Transverse colon (tissue), 4 donors: ENCODE data around the gene DNAJB5. TPM values are rescaled to one million over a fixed set of nuclear protein-coding genes. Genes with fewer than 3 reads are reported as not detected.

ENCODE experiments used
- DNase-seq: peaks from one replicate; pipeline ENCODE4 v3.0.0-alpha.2; 2019
- H3K27ac ChIP-seq, 4 donors: fragments of 200-600 bp; sonication (generic); 2 replicates each; pipeline ENCODE4 v1.5.1; 2016 to 2018; ENCODE audit warnings: inconsistent platforms in 4 of 4
- H3K27me3 ChIP-seq: fragments of 200-600 bp; sonication (generic); 2 replicates; pipeline ENCODE4 v1.5.1; 2017; ENCODE audit warnings: inconsistent platforms
- H3K36me3 ChIP-seq, 4 donors: fragments of 200-600 bp; sonication (generic); 2 replicates each; pipeline ENCODE4 v1.5.1; 2017 to 2019; ENCODE audit warnings: inconsistent platforms in 4 of 4
- H3K4me1 ChIP-seq, 4 donors: fragments of 200-600 bp; sonication (generic); 2 replicates each; pipeline ENCODE4 v1.5.1; 2017 to 2020; ENCODE audit warnings: inconsistent platforms in 4 of 4
- H3K4me3 ChIP-seq, 4 donors: fragments of 200-600 bp; sonication (generic); 1 replicate in 1 of 4; 2 replicates in 3 of 4; pipeline versions ENCODE4 v1.5.1 to v1.6.1; 2017 to 2019; ENCODE audit warnings: inconsistent platforms in 4 of 4
- H3K9me3 ChIP-seq, 2 donors: fragments of 200-600 bp; sonication (generic); 2 replicates each; pipeline ENCODE4 v1.5.1; 2017 to 2019; ENCODE audit warnings: inconsistent platforms in 2 of 2
- CTCF ChIP-seq, 5 experiments: fragments of 200-600 bp in 3 of 5; fragments of 450-650 bp in 2 of 5; sonication (generic) in 3 of 5; IDR thresholded peaks; 1 replicate in 2 of 5; 2 replicates in 3 of 5; pipeline ENCODE4 v1.5.1; 2016 to 2017; ENCODE audit warnings: antibody characterized with exemption in 5 of 5, inconsistent platforms in 3 of 5, mild to moderate bottlenecking in 2 of 5, moderate library complexity in 1 of 5
- EP300 ChIP-seq: sonication (generic); formaldehyde crosslinking; IDR thresholded peaks from one replicate; pipeline ENCODE4 v1.6.1; 2017; ENCODE audit warnings: antibody characterized with exemption, low read depth
- POLR2A ChIP-seq: fragments of 450-650 bp; IDR thresholded peaks from one replicate; pipeline ENCODE4 v1.6.1; 2016; ENCODE audit warnings: antibody characterized with exemption, mild to moderate bottlenecking, moderate library complexity
- POLR2AphosphoS5 ChIP-seq, 3 donors: sonication (generic); formaldehyde crosslinking; IDR thresholded peaks; one replicate each; pipeline ENCODE4 v1.6.1; 2016; ENCODE audit warnings: antibody characterized with exemption in 3 of 3
- WGBS, 2 donors: methylation state at CpG; one replicate each; pipeline ENCODE4 v1.1.5; 2018; ENCODE audit warnings: low coverage in 1 of 2; 5-methylcytosine and 5-hydroxymethylcytosine counted together
- in situ Hi-C, 4 donors: fragments of 200-750 bp; cut with MboI; loops; one replicate each; pipeline versions ENCODE4 v1.15.0 to v1.15.1; 2017; ENCODE audit warnings: low sequenced_read_pairs in 3 of 4, low pct_ligation_motif_present in 1 of 4, low pct_unique_long_range_greater_than_20kb in 1 of 4
- intact Hi-C: fragments of 100-400 bp; cut with DNase I; formaldehyde crosslinking; loops from one replicate; pipeline ENCODE4 v1.15.1; 2023; ENCODE audit warnings: low total_unique reads
- total RNA-seq, 4 donors: library from RNA; depleted of rRNA; stranded (reverse); fragments of >200 nt; gene quantifications; one replicate each; pipeline ENCODE4 v1.1.0, GENCODE V29; 2016

The DNAJB5 gene
- total RNA-seq, 4 donors from 2014 or later, result 4.1 to 22.5 (median 10.2) TPM

DNA sequence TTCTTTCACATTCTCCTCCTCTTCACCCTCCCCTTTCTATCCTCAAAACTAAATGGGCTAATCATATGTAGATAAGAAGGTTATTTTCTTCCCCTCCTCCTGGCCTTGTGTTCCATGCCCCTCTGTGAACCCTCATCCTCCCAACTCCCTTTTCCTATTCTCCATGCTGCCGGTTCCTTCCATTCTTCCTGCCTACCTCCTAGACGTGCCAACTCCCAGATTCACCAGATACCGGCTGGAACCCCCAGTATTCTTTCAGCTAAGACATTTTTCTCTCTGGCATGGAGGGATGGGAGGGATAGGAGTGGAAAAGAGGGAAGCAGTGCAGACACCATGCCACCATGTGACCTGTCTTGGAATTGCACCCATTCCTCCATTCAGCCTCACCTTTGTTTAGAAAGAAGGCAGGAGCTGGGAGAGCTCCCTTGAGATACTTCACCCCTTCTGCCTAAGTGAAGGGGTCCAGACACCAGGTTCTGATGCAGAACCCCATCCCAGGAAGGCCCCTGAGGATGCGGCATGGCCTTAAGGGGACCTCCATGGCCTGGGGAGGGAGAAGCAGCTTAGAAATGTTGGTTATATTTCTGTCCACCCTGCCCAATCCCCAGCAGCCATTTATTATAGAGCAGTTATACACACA is 4.8 kb downstream of the DNAJB5 start:
- WGBS, 2 donors, result 24 to 38% methylated on average over 3 to 4 of the region's 4 CpGs
- no peaks in the 10 kb centered on the region for H3K9me3 ChIP-seq
- H3K27me3 ChIP-seq, result no peaks in the 10 kb centered on the region
- in situ Hi-C loops, result loop anchor here in 2 of 4 donors (25.0 kb wide), 2 partner anchors 107 to 693 kb away; partner anchors contain the start of gene TPM2 (in 1 of the 2)
- H3K4me1 ChIP-seq, result peaks cover 18 to 56% (median 41%) of the 10 kb centered on the region in 4 donors
- H3K36me3 ChIP-seq, result no peaks in the 10 kb centered on the region
- peak overlapping the region; percentile 90 to 96 (median 94) for H3K27ac ChIP-seq
- H3K4me3 ChIP-seq, result no peak overlapping the region
- intact Hi-C loops, result no loop called here
- no peak for TF ChIP-seq POLR2A
- no peak for TF ChIP-seq EP300
- peak; percentile 54 to 66 (median 60) for TF ChIP-seq CTCF (IDR thresholded peaks at IDR 0.05)
- peak; percentile 43 for DNase-seq

DNA sequence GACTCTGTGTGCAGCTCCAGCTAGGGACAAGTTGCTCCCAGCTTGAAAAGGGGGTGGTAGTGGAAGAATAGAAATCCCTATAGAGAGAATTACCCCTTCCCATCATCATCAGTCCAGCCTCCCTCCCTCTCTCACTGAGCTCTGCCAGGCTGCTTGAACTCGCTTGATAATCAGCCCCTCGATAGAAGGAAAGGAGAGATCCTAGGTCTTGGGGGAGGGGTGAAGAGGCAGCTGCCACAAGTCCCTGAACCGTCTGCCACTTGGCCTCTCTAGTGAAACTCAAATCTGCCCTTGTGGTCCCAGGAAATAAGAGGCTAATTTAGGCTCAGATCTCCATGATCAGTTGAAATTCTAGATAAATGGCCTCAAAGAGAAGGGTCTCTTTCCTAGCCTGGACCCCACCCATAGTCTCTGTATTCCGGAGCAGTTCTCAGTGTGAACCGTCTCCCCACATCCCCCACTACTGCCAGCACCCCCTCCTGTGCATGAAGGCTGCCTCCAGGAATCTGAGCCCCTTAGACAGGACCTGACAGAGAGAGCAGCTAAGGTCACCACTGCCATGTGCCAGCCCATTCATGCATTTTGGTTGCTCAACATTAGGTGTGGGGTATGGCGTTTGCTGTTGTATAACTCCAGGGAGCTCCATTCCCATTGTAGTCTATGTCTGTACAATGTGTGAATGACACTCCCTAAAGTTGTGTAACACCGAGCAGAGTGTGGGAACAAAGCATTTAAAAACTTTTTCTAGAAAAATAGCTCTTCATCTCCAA is 5.5 kb downstream of the DNAJB5 start:
- Histone ChIP-seq H3K9me3 (no peaks in the 10 kb centered on the region), H3K27ac (peak overlapping the region; percentile 90 to 96 (median 94)), H3K36me3 (no peaks in the 10 kb centered on the region), H3K4me3 (no peak overlapping the region), H3K27me3 (no peaks in the 10 kb centered on the region), H3K4me1 (peaks cover 18 to 56% (median 40%) of the 10 kb centered on the region in 4 donors)
- no peak for DNase-seq
- intact Hi-C loops (no loop called here), in situ Hi-C loops (loop anchor here in 2 of 4 donors (25.0 kb wide), 2 partner anchors 108 to 692 kb away; partner anchors contain the start of gene TPM2 (in 1 of the 2))
- TF ChIP-seq EP300 (no peak), POLR2A (no peak), POLR2AphosphoS5 (IDR thresholded peaks at IDR 0.05) (no peak), CTCF (IDR thresholded peaks at IDR 0.05) (no peak)
- 71 to 100% methylated on average over 1 to 7 of the region's 7 CpGs for WGBS, 2 donors

- intact Hi-C loops (no loop called here), in situ Hi-C loops (loop anchor here in 2 of 4 donors (25.0 kb wide), 2 partner anchors 108 to 692 kb away; partner anchors contain the start of gene TPM2 (in 1 of the 2))
- no peaks in the 10 kb centered on the region for H3K27me3 ChIP-seq
- H3K27ac ChIP-seq, result peak overlapping the region; percentile 90 to 96 (median 94)
- 52 to 54% methylated on average over 3 of the region's 3 CpGs for WGBS, 2 donors
- H3K36me3 ChIP-seq, result no peaks in the 10 kb centered on the region
- no peak for TF ChIP-seq POLR2A
- no peak for TF ChIP-seq CTCF (IDR thresholded peaks at IDR 0.05)
- TF ChIP-seq EP300, result no peak
- TF ChIP-seq POLR2AphosphoS5 (IDR thresholded peaks at IDR 0.05), result no peak
- no peaks in the 10 kb centered on the region for H3K9me3 ChIP-seq
- no peak for DNase-seq
- H3K4me1 ChIP-seq, result peaks cover 18 to 51% (median 35%) of the 10 kb centered on the region in 4 donors
- H3K4me3 ChIP-seq, result no peak overlapping the region
Measured at GRCh38 chr9:34995670-34996060, 6.1 kb downstream of the DNAJB5 start.

GRCh38 chr9:34996181-34996904 is 6.8 kb downstream of the DNAJB5 start:
- TF ChIP-seq POLR2A (no peak), POLR2AphosphoS5 (IDR thresholded peaks at IDR 0.05) (peak in 1 of 3 donors; percentile 19)
- Histone ChIP-seq H3K27ac (peak overlapping the region; percentile 90 to 96 (median 94)), H3K9me3 (no peaks in the 10 kb centered on the region), H3K4me3 (no peak overlapping the region), H3K4me1 (peaks cover 18 to 44% (median 32%) of the 10 kb centered on the region in 4 donors), H3K36me3 (no peaks in the 10 kb centered on the region), H3K27me3 (no peaks in the 10 kb centered on the region)
- intact Hi-C loops, result no loop called here
- WGBS, 2 donors, result 91 to 96% methylated on average over 8 to 26 of the region's 26 CpGs
- in situ Hi-C loops, result loop anchor here in 2 of 4 donors (25.0 kb wide), 2 partner anchors 109 to 691 kb away; partner anchors contain the start of gene TPM2 (in 1 of the 2)
- no peak for DNase-seq
